ENCODE results near the gene FAM20C.
"Not testable (repeated sequence)": the region's sequence is repeated elsewhere in the genome, so short reads cannot be mapped to it uniquely, and the experiment has no call there.

Gene FAM20C

GRCh38 chr7:296373-296945 is 104.1 kb downstream of the FAM20C start:
- Histone ChIP-seq H3K36me3 (ENCODE audit: control insufficient read depth in 2 of 2, insufficient read depth in 1 of 2, low read length in 2 of 2) (no peaks in the 10 kb centered on the region), H3K27ac (ENCODE audit: extremely low read depth, low read depth, low read length) (no peak overlapping the region), H3K4me1 (ENCODE audit: control insufficient read depth, insufficient read depth, low read length) (no peaks in the 10 kb centered on the region), H3K9me3 (ENCODE audit: control insufficient read depth, insufficient read depth, low read depth, low read length) (no peaks in the 10 kb centered on the region), H3K4me3 (ENCODE audit: low read depth, low read length) (no peak overlapping the region)
- CTCF ChIA-PET = no interaction called here
- POLR2A ChIA-PET = no interaction called here
- TF ChIP-seq KLF7 (tag by site-specific recombination; IDR thresholded peaks at IDR 0.05; ENCODE audit: borderline replicate concordance) (no peak), ZNF670 (tag by site-specific recombination; IDR thresholded peaks at IDR 0.05; ENCODE audit: low read depth) (no peak), REPIN1 (tag by site-specific recombination; IDR thresholded peaks at IDR 0.05; ENCODE audit: low read depth) (no peak), ZNF596 (tag by site-specific recombination; IDR thresholded peaks at IDR 0.05) (no peak), BCL11B (tag by site-specific recombination; IDR thresholded peaks at IDR 0.05; ENCODE audit: low read depth) (no peak), GLI4 (tag by site-specific recombination; IDR thresholded peaks at IDR 0.05) (no peak), ZNF664 (tag by site-specific recombination; IDR thresholded peaks at IDR 0.05) (no peak), ATF2 (tag by site-specific recombination; IDR thresholded peaks at IDR 0.05; ENCODE audit: low read depth) (no peak), TSHZ1 (tag by site-specific recombination; IDR thresholded peaks at IDR 0.05; ENCODE audit: borderline replicate concordance) (no peak), ZNF677 (tag by site-specific recombination; IDR thresholded peaks at IDR 0.05) (no peak), ZNF585B (tag by site-specific recombination; IDR thresholded peaks at IDR 0.05) (no peak), ZNF510 (tag by site-specific recombination; IDR thresholded peaks at IDR 0.05; ENCODE audit: insufficient replicate concordance) (no peak), PATZ1 (tag by site-specific recombination; IDR thresholded peaks at IDR 0.05) (no peak), ZNF521 (tag by site-specific recombination; IDR thresholded peaks at IDR 0.05) (no peak), ZNF423 (tag by site-specific recombination; IDR thresholded peaks at IDR 0.05) (no peak), ZBTB8A (tag by site-specific recombination; IDR thresholded peaks at IDR 0.05) (no peak), ZNF449 (tag by site-specific recombination; IDR thresholded peaks at IDR 0.05) (no peak), ZSCAN4 (tag by site-specific recombination; IDR thresholded peaks at IDR 0.05) (no peak)
- TF ChIP-seq, protein P1, sequence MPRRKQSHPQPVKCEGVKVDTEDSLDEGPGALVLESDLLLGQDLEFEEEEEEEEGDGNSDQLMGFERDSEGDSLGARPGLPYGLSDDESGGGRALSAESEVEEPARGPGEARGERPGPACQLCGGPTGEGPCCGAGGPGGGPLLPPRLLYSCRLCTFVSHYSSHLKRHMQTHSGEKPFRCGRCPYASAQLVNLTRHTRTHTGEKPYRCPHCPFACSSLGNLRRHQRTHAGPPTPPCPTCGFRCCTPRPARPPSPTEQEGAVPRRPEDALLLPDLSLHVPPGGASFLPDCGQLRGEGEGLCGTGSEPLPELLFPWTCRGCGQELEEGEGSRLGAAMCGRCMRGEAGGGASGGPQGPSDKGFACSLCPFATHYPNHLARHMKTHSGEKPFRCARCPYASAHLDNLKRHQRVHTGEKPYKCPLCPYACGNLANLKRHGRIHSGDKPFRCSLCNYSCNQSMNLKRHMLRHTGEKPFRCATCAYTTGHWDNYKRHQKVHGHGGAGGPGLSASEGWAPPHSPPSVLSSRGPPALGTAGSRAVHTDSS (tag by site-specific recombination; IDR thresholded peaks at IDR 0.05) = no peak

- POLR2A ChIA-PET; H3K36me3 ChIP-seq (ENCODE audit: control insufficient read depth in 2 of 2, insufficient read depth in 1 of 2, low read length in 2 of 2): not testable (repeated sequence)
- CTCF ChIA-PET = interaction anchor here (0.6 kb wide), 1 partner anchor 9 kb away, joined by 3 read pairs; no protein-coding TSS in a partner anchor
Measured at GRCh38 chr7:297141-297540, 104.8 kb downstream of the FAM20C start.

More at GRCh38 chr7:297141-297540, 104.8 kb downstream of the FAM20C start:
- not testable (repeated sequence) for H3K9me3 ChIP-seq (ENCODE audit: control insufficient read depth, insufficient read depth, low read depth, low read length); H3K4me3 ChIP-seq (ENCODE audit: low read depth, low read length); H3K4me1 ChIP-seq (ENCODE audit: control insufficient read depth, insufficient read depth, low read length); H3K27ac ChIP-seq (ENCODE audit: extremely low read depth, low read depth, low read length)
